ENCODE data around the gene OTOGL. TPM values are rescaled to one million over a fixed set of nuclear protein-coding genes. Genes with fewer than 3 reads are reported as not detected.
"Not testable (repeated sequence)": the region's sequence is repeated elsewhere in the genome, so short reads cannot be mapped to it uniquely, and the experiment has no call there.

The OTOGL gene
- total RNA-seq, 3 donors from 2014 or later: 0.16 to 1.3 (median 0.59) TPM

- TF ChIP-seq POLR2AphosphoS5 (IDR thresholded peaks at IDR 0.05) (no peak), CTCF (IDR thresholded peaks at IDR 0.05) (no peak), POLR2A (IDR thresholded peaks at IDR 0.05) (no peak)
- DNase-seq (ENCODE audit: low spot score in 2 of 2): no peak
Observed at GRCh38 chr12:80239867-80240266, 140.5 kb downstream of the OTOGL start.

GRCh38 chr12:80241576-80242273 lies 142.4 kb downstream of the OTOGL start:
- no peak for DNase-seq (ENCODE audit: low spot score in 2 of 2)
- Histone ChIP-seq H3K36me3 (no peaks in the 10 kb centered on the region), H3K4me1 (no peaks in the 10 kb centered on the region), H3K27me3 (no peaks in the 10 kb centered on the region), H3K27ac (peak overlapping the region in 1 of 2 donors; percentile 5), H3K9me3 (no peaks in the 10 kb centered on the region), H3K4me3 (no peak overlapping the region)
- intact Hi-C loops (cut with DNase I; ENCODE audit: low total_unique reads): no loop called here
- no peak for TF ChIP-seq POLR2A (IDR thresholded peaks at IDR 0.05)
- TF ChIP-seq POLR2AphosphoS5 (IDR thresholded peaks at IDR 0.05): no peak
- TF ChIP-seq CTCF (IDR thresholded peaks at IDR 0.05): no peak

More at GRCh38 chr12:80239867-80240266, 140.5 kb downstream of the OTOGL start:
- intact Hi-C loops (cut with DNase I; ENCODE audit: low total_unique reads): no loop called here
- Histone ChIP-seq H3K4me1 (no peaks in the 10 kb centered on the region), H3K36me3 (no peaks in the 10 kb centered on the region), H3K27ac (no peak overlapping the region), H3K27me3 (no peaks in the 10 kb centered on the region), H3K9me3 (no peaks in the 10 kb centered on the region), H3K4me3 (no peak overlapping the region)

- intact Hi-C loops (cut with DNase I; ENCODE audit: low total_unique reads): no loop called here
- Histone ChIP-seq H3K27me3 (no peaks in the 10 kb centered on the region), H3K4me1 (no peaks in the 10 kb centered on the region), H3K27ac (peak overlapping the region in 1 of 2 donors; percentile 5), H3K36me3 (no peaks in the 10 kb centered on the region), H3K9me3 (no peaks in the 10 kb centered on the region), H3K4me3 (no peak overlapping the region)
- DNase-seq (ENCODE audit: low spot score in 2 of 2): no peak
- no peak for TF ChIP-seq CTCF (IDR thresholded peaks at IDR 0.05)
- no peak for TF ChIP-seq POLR2AphosphoS5 (IDR thresholded peaks at IDR 0.05)
Observed at GRCh38 chr12:80242321-80242720, 143.0 kb downstream of the OTOGL start.

- H3K4me1 ChIP-seq; intact Hi-C loops (cut with DNase I; ENCODE audit: low total_unique reads); DNase-seq (ENCODE audit: low spot score in 2 of 2); H3K27me3 ChIP-seq; H3K27ac ChIP-seq; H3K36me3 ChIP-seq; H3K4me3 ChIP-seq; H3K9me3 ChIP-seq: not testable (repeated sequence)
Observed at GRCh38 chr12:80249581-80249980, 150.2 kb downstream of the OTOGL start.

- H3K27ac ChIP-seq: no peak overlapping the region
- no peak for DNase-seq (ENCODE audit: low spot score in 2 of 2)
- TF ChIP-seq POLR2AphosphoS5 (IDR thresholded peaks at IDR 0.05) (no peak), CTCF (IDR thresholded peaks at IDR 0.05) (no peak), POLR2A (IDR thresholded peaks at IDR 0.05) (no peak)
- no peaks in the 10 kb centered on the region for H3K27me3 ChIP-seq
- intact Hi-C loops (cut with DNase I; ENCODE audit: low total_unique reads): no loop called here
- H3K9me3 ChIP-seq: no peaks in the 10 kb centered on the region
- no peaks in the 10 kb centered on the region for H3K4me1 ChIP-seq
- no peaks in the 10 kb centered on the region for H3K36me3 ChIP-seq
- H3K4me3 ChIP-seq: no peak overlapping the region
Observed at GRCh38 chr12:80257920-80258319, 158.6 kb downstream of the OTOGL start.

Data from breast epithelium (tissue), 4 donors.